T-cell (primary cell): ENCODE measurements around the gene ARHGEF16. TPM values are rescaled to one million over a fixed set of nuclear protein-coding genes. Genes with fewer than 3 reads are reported as not detected.

Experiments used
- ATAC-seq, 4 experiments: fragments of 200-7000 bp in 3 of 4; fragments of 150-1000 bp in 1 of 4; cut with Tn5 transposase; replicated peaks in 1 of 4; 1 replicate in 3 of 4; 2 replicates in 1 of 4; pipeline ENCODE4 v1.10.0; 2021; ENCODE audit warnings: moderate library complexity in 3 of 4, mild to moderate bottlenecking in 2 of 4, moderate number of reproducible peaks in 1 of 4
- CTCF ChIA-PET, 2 donors: fragments of 300-600 bp; sonication (Branson Sonifier 250); formaldehyde crosslinking; loops; one replicate each; lab custom pipeline; 2022; ENCODE audit warnings: antibody characterized with exemption in 2 of 2; lab: Charles Lee
- POLR2A ChIA-PET, 2 donors: fragments of 300-600 bp; sonication (Branson Sonifier 250); formaldehyde crosslinking; loops; one replicate each; lab custom pipeline; 2022; ENCODE audit warnings: antibody characterized with exemption in 2 of 2; lab: Charles Lee
- DNase-seq, 35 experiments: peaks; one replicate each; pipeline versions ENCODE4 v3.0.0 to v3.0.0-alpha.2; 2013 to 2023
- H3K27ac ChIP-seq: one replicate; pipeline ENCODE4 v1.5.1; 2013; ENCODE audit warnings: low read length
- H3K27me3 ChIP-seq, 2 experiments: replicated peaks in 1 of 2; 1 replicate in 1 of 2; 2 replicates in 1 of 2; pipeline versions ENCODE4 v1.6.1 to v1.7.0; 2013; ENCODE audit warnings: low read length in 1 of 2, mixed read lengths in 1 of 2; ENCODE audit not compliant: control insufficient read depth in 2 of 2, insufficient read depth in 2 of 2; ENCODE audit errors: extremely low read depth in 1 of 2
- H3K36me3 ChIP-seq, 2 donors: 1 replicate in 1 of 2; 2 replicates in 1 of 2; pipeline versions ENCODE4 v1.6.1 to v1.7.0; 2013; ENCODE audit warnings: low read length in 1 of 2; ENCODE audit not compliant: control insufficient read depth in 2 of 2, insufficient read depth in 1 of 2; ENCODE audit errors: extremely low read depth in 1 of 2
- H3K4me1 ChIP-seq, 2 experiments: 1 replicate in 1 of 2; 2 replicates in 1 of 2; pipeline versions ENCODE4 v1.6.1 to v1.7.0; 2013; ENCODE audit warnings: low read length in 2 of 2, mixed read lengths in 1 of 2; ENCODE audit not compliant: insufficient read depth in 2 of 2, control insufficient read depth in 1 of 2; ENCODE audit errors: extremely low read depth in 1 of 2
- H3K4me3 ChIP-seq, 2 donors: 1 replicate in 1 of 2; 2 replicates in 1 of 2; pipeline versions ENCODE4 v1.5.1 to v1.7.0; 2013; ENCODE audit warnings: mild to moderate bottlenecking in 2 of 2, low read length in 1 of 2, moderate library complexity in 1 of 2; ENCODE audit not compliant: control insufficient read depth in 1 of 2; ENCODE audit errors: extremely low read depth in 1 of 2
- H3K9me3 ChIP-seq: 2 replicates; pipeline ENCODE4 v1.7.0; 2013
- H3K27ac Mint-ChIP-seq, 2 donors: one replicate each; pipeline ENCODE4 v1.8.0; 2020 to 2021; ENCODE audit warnings: mild to moderate bottlenecking in 2 of 2, mixed read lengths in 2 of 2
- H3K27me3 Mint-ChIP-seq, 2 donors: one replicate each; pipeline ENCODE4 v1.8.0; 2021 to 2022; ENCODE audit warnings: mixed read lengths in 2 of 2
- H3K36me3 Mint-ChIP-seq: one replicate; pipeline ENCODE4 v1.8.0; 2021; ENCODE audit warnings: mixed read lengths
- H3K4me1 Mint-ChIP-seq, 3 donors: one replicate each; pipeline ENCODE4 v1.8.0; 2020 to 2022; ENCODE audit warnings: mixed read lengths in 3 of 3, mild to moderate bottlenecking in 1 of 3
- H3K4me3 Mint-ChIP-seq, 3 donors: one replicate each; pipeline ENCODE4 v1.8.0; 2020 to 2022; ENCODE audit warnings: mild to moderate bottlenecking in 3 of 3, mixed read lengths in 3 of 3, moderate library complexity in 3 of 3
- H3K9me3 Mint-ChIP-seq, 3 donors: one replicate each; pipeline ENCODE4 v1.8.0; 2020 to 2022; ENCODE audit warnings: mixed read lengths in 3 of 3
- WGBS: methylation state at CpG from one replicate; pipeline ENCODE4 v1.1.5; 2013; ENCODE audit warnings: missing lambda C conversion rate; ENCODE audit not compliant: insufficient coverage; 5-methylcytosine and 5-hydroxymethylcytosine counted together
- total RNA-seq, 35 experiments: library from RNA in 6 of 35; stranded (reverse) in 6 of 35; fragments of 120-200 nt in 1 of 35; gene quantifications; one replicate each; pipeline versions ENCODE4 v1.2.1 to v1.2.4 and lab custom pipeline; 2013 to 2026

Gene ARHGEF16
- total RNA-seq, 5 donors from 2014 or later (not counting 1 experiment from before 2014, with no cell fraction given), result 0.22 to 0.44 (median 0.29) TPM; not detected in 1

DNA sequence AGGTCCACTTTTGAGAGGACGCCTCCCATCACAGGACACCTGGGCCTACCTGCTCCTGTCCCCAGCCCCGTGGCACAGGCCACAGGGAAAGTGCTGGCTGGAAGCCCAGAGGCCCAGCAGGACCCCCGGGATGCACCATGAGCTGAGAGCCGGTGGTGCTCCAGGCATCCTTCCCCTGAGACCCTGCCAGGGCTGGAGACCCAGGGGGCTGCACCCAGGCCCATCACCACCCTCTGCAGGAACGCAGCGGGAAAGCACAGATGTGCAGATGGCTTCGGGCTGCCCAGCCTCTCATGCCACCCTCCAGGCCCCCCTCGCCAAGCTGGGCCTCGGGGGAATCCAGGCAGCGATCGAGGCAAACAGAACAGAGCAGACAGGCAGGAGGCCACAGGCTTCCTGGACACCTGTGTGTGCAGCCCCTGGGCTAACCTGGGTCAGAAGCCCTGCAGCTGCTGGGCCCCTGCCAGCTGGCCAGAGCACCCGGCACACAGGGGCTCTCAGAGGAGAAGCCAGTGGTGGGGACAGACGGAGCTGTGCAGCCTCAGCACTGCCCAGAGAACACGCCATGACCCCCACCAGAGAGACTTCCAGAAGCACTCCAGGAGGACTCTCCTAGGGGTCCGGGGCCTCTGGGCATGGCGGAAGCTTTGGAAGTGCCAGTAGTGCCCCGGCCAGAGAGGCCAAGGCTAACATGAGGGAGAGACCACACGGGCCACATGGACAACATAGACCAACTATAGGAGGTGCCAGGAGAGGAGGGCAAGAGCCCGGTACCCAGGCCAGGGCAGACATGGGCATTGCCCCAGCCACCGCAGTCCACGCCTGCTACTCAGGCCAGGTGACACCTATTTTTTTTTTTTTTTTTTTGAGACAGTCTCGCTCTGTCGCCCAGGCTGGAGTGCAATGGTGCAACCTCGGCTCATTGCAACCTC lies 71.4 kb downstream of the ARHGEF16 start:
- Histone ChIP-seq H3K27ac (no peak overlapping the region), H3K27me3 (peaks cover 0 to 6% of the 10 kb centered on the region in 2 experiments), H3K36me3 (peaks cover 0 to 2% of the 10 kb centered on the region in 2 donors), H3K4me1 (peaks cover 6 to 33% of the 10 kb centered on the region in 2 experiments), H3K9me3 (no peaks in the 10 kb centered on the region), H3K4me3 (no peak overlapping the region)
- Mint-ChIP-seq H3K27ac (no peak overlapping the region), H3K4me1 (peaks cover 13 to 19% (median 17%) of the 10 kb centered on the region in 3 donors), H3K27me3 (no peaks in the 10 kb centered on the region), H3K9me3 (no peaks in the 10 kb centered on the region), H3K36me3 (no peaks in the 10 kb centered on the region), H3K4me3 (no peak overlapping the region)
- DNase-seq, result no peak
- no peak for ATAC-seq
- 67% methylated on average over 14 of the region's 24 CpGs for WGBS
- ChIA-PET POLR2A (no interaction called here), CTCF (no interaction called here)

DNA sequence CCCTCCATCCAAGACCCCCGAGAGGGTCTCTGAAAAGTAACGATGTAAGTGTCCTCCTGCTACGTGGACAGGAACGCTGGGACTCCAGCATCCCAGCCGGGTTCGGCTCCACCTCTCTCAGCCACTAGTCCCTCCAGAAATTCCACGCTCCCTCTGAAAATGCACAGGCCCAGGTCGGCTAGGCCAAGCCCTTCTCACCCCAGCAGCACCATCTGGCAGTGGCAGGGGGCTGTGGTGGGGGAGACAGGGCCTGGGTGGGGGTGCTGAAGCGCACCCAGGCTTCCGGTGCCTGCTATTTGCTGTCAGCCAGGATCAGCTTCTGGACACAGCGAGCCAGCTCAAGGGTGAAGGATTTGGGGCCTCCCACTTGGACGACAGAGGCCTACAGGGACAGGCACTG lies 73.3 kb downstream of the ARHGEF16 start:
- 85% methylated on average over 10 of the region's 12 CpGs for WGBS
- no peak overlapping the region for H3K27ac ChIP-seq
- H3K9me3 ChIP-seq, result no peaks in the 10 kb centered on the region
- ATAC-seq (no peak), DNase-seq (no peak)
- Mint-ChIP-seq H3K9me3 (no peaks in the 10 kb centered on the region), H3K4me3 (no peak overlapping the region), H3K4me1 (peaks cover 19 to 22% (median 19%) of the 10 kb centered on the region in 3 donors), H3K27me3 (no peaks in the 10 kb centered on the region), H3K36me3 (no peaks in the 10 kb centered on the region), H3K27ac (no peak overlapping the region)
- H3K36me3 ChIP-seq, result peaks cover 0 to 2% of the 10 kb centered on the region in 2 donors
- peaks cover 0 to 6% of the 10 kb centered on the region in 2 experiments for H3K27me3 ChIP-seq
- peaks cover 6 to 40% of the 10 kb centered on the region in 2 experiments for H3K4me1 ChIP-seq
- H3K4me3 ChIP-seq, result no peak overlapping the region
- ChIA-PET POLR2A (no interaction called here), CTCF (no interaction called here)

DNA sequence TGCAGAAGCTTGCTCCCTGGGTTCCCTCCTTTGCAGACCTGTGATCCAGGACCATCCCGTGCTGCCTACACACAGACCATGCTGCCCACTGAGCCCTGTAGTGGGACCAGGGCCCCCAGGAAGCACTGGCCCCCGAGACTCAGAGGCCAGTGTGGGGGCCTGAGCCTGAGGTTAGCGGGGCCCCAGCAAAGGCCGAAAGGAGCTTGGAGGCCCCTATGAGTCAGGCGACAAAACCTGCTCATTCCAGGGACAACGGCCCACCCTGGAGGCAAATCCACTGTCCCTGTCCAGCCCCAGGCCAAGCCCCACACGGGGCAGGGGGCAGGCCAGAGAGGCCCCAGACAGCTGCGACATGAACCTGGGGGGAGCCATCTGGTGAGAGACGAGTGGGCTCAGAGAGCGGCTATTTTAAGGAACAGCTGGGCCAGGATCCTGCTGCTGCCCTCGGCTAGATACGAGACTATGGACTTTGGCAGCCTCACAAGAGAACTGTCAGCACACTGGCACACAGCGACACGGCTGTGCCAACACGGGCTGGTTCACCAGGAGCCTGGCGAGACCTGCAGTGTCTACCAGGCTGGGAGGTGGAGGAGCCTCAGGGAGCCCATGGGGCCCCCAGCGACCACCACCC lies 74.7 kb downstream of the ARHGEF16 start:
- WGBS, result 83% methylated on average over 17 of the region's 17 CpGs
- H3K27me3 ChIP-seq, result peaks cover 0 to 6% of the 10 kb centered on the region in 2 experiments
- DNase-seq (no peak), ATAC-seq (no peak)
- no peaks in the 10 kb centered on the region for H3K9me3 ChIP-seq
- Mint-ChIP-seq H3K9me3 (no peaks in the 10 kb centered on the region), H3K4me1 (peaks cover 19 to 22% (median 19%) of the 10 kb centered on the region in 3 donors), H3K36me3 (no peaks in the 10 kb centered on the region), H3K27ac (peak overlapping the region; percentile 22 to 36), H3K27me3 (no peaks in the 10 kb centered on the region), H3K4me3 (peak overlapping the region; percentile 74 to 85 (median 82))
- no peak overlapping the region for H3K4me3 ChIP-seq
- POLR2A ChIA-PET, result no interaction called here
- no peak overlapping the region for H3K27ac ChIP-seq
- CTCF ChIA-PET, result no interaction called here
- H3K36me3 ChIP-seq, result peaks cover 0 to 2% of the 10 kb centered on the region in 2 donors
- peaks cover 6 to 40% of the 10 kb centered on the region in 2 experiments for H3K4me1 ChIP-seq

DNA sequence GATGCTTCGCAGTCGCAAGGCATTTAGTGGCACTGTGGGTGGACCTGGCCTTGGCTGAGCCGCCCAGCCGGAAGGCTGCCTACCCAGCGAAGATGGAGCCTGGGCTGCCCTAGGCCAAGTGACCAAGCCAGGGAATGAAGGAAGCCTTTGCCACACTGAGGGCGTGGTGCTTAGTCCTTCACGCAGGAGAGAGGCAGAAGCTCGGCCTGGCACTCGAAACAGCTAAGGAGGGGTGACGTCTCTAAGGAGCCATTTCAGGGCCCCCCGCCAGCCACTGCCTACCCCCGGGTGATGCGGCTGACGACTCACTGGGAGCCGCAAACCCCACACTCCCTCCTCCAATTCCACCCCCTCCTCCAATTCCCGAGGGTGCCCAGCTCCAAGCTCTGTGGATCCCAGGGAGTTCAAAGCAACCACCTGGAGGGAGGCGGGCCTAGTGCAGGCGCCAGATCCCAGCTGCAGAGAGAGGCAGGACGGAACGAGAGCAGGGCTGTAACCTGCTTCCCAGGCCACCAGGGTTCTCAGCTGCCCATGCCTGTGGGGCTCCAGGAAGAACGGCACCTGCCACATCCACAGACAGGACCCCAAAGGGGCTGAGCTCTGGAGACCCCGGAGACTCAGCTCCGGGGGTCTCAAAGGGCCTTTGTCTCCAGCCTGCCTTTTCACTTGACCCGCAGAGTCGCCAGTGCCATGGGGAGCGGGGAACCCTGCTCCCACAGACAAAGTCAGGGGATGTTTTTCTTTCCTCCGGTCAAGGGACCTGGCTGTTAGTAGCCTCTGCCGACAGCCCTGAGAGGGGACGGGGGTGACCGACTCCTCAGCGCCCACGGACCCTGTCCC lies 75.8 kb downstream of the ARHGEF16 start:
- Mint-ChIP-seq H3K27me3 (no peaks in the 10 kb centered on the region), H3K9me3 (no peaks in the 10 kb centered on the region), H3K4me1 (peaks cover 19 to 22% (median 19%) of the 10 kb centered on the region in 3 donors), H3K4me3 (peak overlapping the region; percentile 74 to 85 (median 82)), H3K27ac (peak overlapping the region; percentile 85 to 86), H3K36me3 (no peaks in the 10 kb centered on the region)
- Histone ChIP-seq H3K4me3 (peak overlapping the region; percentile 71 to 72), H3K27ac (peak overlapping the region; percentile 41), H3K36me3 (peaks cover 0 to 2% of the 10 kb centered on the region in 2 donors), H3K27me3 (peaks cover 0 to 6% of the 10 kb centered on the region in 2 experiments), H3K4me1 (peaks cover 6 to 40% of the 10 kb centered on the region in 2 experiments), H3K9me3 (no peaks in the 10 kb centered on the region)
- ChIA-PET POLR2A (no interaction called here), CTCF (no interaction called here)
- 44% methylated on average over 27 of the region's 32 CpGs for WGBS
- ATAC-seq (no peak), DNase-seq (peak in 4 of 35 experiments; percentile 8 to 34 (median 16))

Other genes starting within 250 kb of the ARHGEF16 start
- gene MEGF6, start 156.8 kb downstream of the ARHGEF16 start, total RNA-seq, result 100 to 1,000 TPM in 3 of 5 donors, 10 to 100 TPM in 2; 63.3 to 213 (median 193) TPM
- gene TPRG1L, start 170.3 kb downstream of the ARHGEF16 start, total RNA-seq, result 10 to 100 TPM; 36.7 to 48.5 (median 45.4) TPM
- 10 to 100 TPM; 33.7 to 44.9 (median 39.8) TPM for gene WRAP73, start 195.4 kb downstream of the ARHGEF16 start, total RNA-seq
- gene TP73, start 197.9 kb downstream of the ARHGEF16 start, total RNA-seq, result under 1 TPM in 4 of 5 donors, not detected in 1; 0.12 to 0.21 (median 0.18) TPM